NCI-H1092 (cell line): ENCODE results near the gene LIMK2.
"Not testable (repeated sequence)": the region's sequence is repeated elsewhere in the genome, so short reads cannot be mapped to it uniquely, and the experiment has no call there.

Experiments used
- DNase-seq: peaks from one replicate; lab custom pipeline; 2025; lab: John Stamatoyannopoulos, UW

LIMK2 gene

GRCh38 chr22:31290494-31291471 lies 78.7 kb downstream of the LIMK2 start:
- DNase-seq: peak; percentile 81

GRCh38 chr22:31291481-31292235 lies 79.6 kb downstream of the LIMK2 start:
- no peak for DNase-seq

GRCh38 chr22:31292236-31292989 lies 80.3 kb downstream of the LIMK2 start, which contains the start of gene PIK3IP1:
Gene PIK3IP1 (minus strand): TSS chr22:31292488. CDS start chr22:31292344, 144 bp downstream.
- DNase-seq: peak; percentile 76

- DNase-seq: no peak
Measured at GRCh38 chr22:31295360-31295759, 83.3 kb downstream of the LIMK2 start.

- DNase-seq: no peak
Measured at GRCh38 chr22:31295831-31296657, 83.9 kb downstream of the LIMK2 start.

GRCh38 chr22:31300896-31301295 lies 88.8 kb downstream of the LIMK2 start:
- no peak for DNase-seq

- peak; percentile 23 for DNase-seq
Measured at GRCh38 chr22:31302006-31302405, 89.9 kb downstream of the LIMK2 start.

- DNase-seq: no peak
Measured at GRCh38 chr22:31302537-31302936, 90.4 kb downstream of the LIMK2 start.

- no peak for DNase-seq
Measured at GRCh38 chr22:31305194-31305593, 93.1 kb downstream of the LIMK2 start.

- no peak for DNase-seq
Measured at GRCh38 chr22:31308181-31308580, 96.1 kb downstream of the LIMK2 start.

- DNase-seq: peak; percentile 67
Measured at GRCh38 chr22:31313366-31314147, 101.5 kb downstream of the LIMK2 start.

- DNase-seq: not testable (repeated sequence)
Measured at GRCh38 chr22:31314220-31314619, 102.1 kb downstream of the LIMK2 start.

GRCh38 chr22:31321421-31321820 lies 109.3 kb downstream of the LIMK2 start:
- no peak for DNase-seq

GRCh38 chr22:31323578-31324550 lies 111.8 kb downstream of the LIMK2 start:
- DNase-seq: no peak

GRCh38 chr22:31326877-31327276 lies 114.8 kb downstream of the LIMK2 start:
- DNase-seq: no peak

- no peak for DNase-seq
Measured at GRCh38 chr22:31327806-31328543, 115.9 kb downstream of the LIMK2 start.

GRCh38 chr22:31328544-31328960 lies 116.5 kb downstream of the LIMK2 start:
- no peak for DNase-seq

- no peak for DNase-seq
Measured at GRCh38 chr22:31329029-31329428, 116.9 kb downstream of the LIMK2 start.
